CD4-positive, alpha-beta T cell treated with Interferon gamma for 1 hour (primary cell): ENCODE measurements around the gene DLGAP1.
"Not testable (repeated sequence)": the region's sequence is repeated elsewhere in the genome, so short reads cannot be mapped to it uniquely, and the experiment has no call there.

Experiments used
- DNase-seq: peaks from one replicate; pipeline ENCODE4 v3.0.0-alpha.2; 2020

DLGAP1 gene

DNA sequence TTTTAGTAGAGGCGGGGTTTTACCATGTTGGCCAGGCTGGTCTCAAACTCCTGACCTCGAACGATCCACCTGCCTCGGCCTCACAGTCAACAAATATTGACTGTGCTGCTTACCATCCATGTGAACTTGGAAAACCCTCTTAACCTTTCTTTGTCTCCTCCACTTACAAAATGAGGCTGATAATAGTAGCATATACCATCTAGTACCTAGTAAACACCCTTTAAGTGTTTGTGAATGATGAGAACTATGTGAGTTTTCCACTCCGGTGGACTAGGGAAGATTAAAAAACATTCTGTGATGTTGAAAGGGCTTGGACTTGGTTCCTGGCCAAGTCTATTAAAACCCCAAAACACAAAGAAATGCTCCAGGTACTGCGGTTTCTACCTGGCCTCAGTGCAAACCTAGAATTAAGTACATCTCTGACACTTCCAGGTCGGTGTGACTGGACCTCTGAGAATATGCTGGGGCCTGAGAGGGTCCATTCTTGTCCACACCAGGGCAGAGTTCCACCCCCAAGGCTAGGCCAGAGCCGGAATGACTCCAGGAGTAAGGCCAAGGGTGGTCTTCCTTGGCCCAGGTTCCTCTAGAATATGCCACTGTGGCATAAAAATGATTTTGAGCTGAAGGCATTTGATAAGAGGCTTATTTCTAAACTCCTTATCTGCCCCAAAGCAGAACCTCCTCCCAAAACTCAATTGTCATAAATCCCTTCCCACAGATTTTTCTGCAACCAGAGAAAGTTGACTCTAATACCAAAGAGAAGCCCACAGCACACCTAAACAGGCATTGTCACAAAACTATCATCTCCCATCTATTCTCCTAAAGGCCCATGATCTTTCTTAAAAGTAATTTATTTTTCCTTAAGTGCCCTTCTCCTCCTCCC is 787.6 kb downstream of the DLGAP1 start:
- no peak for DNase-seq

- no peak for DNase-seq
These were observed 788.4 kb downstream of the DLGAP1 start for GRCh38 chr18:3666526-3667254.

GRCh38 chr18:3665780-3666525 is 789.2 kb downstream of the DLGAP1 start:
- peak; percentile 68 for DNase-seq

DNA sequence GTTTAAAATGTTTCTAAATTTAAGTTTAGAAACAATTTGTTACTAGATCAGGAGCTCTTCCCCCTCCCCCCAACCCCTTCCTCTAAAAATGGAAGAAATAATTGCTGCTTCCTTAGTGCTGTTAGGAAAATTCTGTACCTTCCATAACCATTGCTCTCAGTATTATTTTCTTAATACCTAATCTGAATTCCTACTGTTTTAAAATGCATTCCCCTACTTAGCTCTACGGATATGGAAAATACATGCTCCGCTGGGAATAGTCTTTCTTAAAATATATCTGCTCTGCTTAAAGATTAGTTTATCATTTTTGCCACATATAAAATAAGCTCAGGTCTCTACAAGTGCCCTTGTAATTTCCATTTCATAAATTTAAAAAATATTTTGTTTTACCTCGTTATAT is 789.9 kb downstream of the DLGAP1 start:
- no peak for DNase-seq

- peak; percentile 7 for DNase-seq
These were observed 790.4 kb downstream of the DLGAP1 start for GRCh38 chr18:3664563-3665178.

DNA sequence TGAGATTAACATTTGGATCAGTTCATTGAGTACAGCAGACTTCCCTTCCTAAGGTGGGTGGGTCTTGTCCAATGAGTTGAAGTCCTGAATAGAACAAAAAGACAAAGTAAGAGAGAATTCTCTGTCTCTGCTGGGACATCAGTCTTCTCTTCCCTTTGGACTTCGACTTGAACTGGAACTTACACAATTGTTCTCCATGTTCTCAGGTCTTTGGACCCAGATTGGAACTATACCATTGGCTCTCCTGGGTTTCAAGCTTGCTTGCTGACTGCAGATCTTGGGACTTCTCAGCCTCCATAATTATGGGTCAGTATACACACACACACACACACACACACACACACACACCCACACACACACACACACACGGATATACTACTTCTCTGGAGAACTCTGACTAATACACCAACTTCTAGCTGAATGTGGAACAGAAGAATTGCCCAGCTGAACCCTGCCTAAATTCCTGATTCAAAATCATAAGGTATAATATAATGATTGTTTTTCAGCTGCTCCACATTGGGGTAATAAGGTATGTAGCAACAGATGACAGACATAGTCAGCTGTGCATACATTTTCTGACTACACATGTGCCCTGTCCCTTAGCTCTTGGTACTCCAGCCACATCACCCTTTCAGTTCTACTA is 791.1 kb downstream of the DLGAP1 start:
- DNase-seq = no peak

GRCh38 chr18:3661989-3662388 is 793.1 kb downstream of the DLGAP1 start:
- no peak for DNase-seq

DNA sequence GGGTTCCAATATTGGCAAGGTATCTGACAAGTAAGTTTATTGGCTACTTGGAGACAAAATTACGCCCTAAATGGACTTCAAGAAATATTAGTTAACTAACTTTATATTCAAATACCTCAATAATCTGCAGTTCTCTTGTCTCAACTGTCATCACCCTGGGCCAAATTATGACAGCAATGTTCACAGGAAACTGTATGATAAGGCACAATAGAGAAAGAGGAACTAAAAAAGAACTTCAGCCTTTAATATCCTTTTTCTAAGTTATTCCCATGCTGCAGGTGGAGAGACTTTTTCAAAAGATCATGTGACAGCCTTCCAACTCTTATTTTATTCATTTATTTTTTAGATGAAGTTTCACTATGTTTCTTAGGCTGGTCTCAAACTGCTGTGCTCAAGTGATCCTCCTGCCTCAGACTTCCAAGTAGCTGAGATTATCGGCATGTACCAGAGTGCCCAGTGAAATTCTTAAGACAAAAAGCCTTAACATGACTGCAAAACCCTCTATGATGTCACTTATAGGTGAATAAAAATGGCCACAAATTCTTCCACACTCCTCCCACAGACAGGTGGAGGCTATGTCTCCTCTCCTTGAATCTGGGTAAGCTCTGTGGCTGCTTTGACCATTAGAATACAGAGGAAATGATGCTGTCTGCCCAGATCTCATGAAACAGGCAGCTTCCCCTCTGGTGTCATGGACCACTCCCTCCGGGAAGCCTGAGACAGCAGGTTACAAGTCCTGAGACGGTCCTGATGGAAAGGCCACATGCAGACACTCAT is 794.2 kb downstream of the DLGAP1 start:
- DNase-seq = peak; percentile 27

DNA sequence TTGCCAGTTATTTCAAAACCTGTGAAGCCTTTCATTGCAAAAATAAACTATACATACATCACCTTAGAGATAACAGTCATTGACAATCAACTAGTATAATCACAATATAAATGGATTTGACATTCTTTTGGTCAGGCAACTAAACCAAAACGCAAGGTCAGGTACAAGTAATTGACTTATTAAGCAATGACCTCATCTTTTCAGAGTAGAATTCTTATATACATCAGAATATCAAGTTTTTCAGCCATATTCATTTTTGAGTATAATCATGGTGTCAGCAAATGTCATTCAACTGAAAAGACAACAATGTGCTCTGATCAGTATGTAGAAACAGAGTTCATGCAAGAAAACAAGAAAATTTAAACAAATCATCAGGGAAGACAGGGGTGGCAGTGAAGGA is 796.6 kb downstream of the DLGAP1 start:
- DNase-seq = no peak

DNA sequence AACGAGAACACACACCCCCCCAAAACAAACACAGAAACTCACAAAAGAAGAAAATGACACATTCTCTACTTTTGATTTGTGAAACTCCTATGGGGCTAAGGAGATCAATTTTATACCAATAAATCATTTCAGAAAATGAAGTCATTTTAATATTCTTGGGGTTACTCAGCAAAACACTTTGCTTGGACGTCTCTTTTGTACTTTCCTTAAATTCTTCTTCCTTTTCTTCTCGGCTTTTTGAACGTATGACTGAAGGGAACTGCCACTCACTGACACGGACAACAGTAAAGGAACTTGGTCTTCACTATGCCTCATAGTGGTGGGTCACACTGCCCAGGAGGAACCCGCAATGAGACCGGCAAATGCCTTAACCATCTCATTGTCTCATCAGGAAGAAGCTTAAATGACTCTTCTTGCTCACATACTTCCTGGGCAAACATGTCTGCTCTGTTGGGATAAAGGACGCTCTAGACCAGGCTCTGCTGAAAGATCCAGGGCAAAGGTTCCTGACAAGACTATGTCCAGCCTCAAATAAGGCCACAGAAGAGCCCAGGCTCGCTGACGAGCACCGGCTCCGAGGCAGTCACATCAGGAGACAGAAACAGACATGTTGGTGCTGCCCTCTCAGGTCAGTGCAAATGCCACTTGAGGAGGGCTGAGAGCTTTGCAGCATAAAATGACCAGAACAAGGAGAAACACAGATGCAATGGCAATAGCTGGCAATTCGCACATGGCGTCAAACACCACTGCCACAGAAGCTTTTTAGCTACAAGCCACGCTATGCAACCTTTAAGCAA is 799.7 kb downstream of the DLGAP1 start:
- DNase-seq = no peak

GRCh38 chr18:3654442-3655253 is 800.5 kb downstream of the DLGAP1 start:
- DNase-seq = no peak

- DNase-seq = no peak
These were observed 801.2 kb downstream of the DLGAP1 start for GRCh38 chr18:3653851-3654441.

DNA sequence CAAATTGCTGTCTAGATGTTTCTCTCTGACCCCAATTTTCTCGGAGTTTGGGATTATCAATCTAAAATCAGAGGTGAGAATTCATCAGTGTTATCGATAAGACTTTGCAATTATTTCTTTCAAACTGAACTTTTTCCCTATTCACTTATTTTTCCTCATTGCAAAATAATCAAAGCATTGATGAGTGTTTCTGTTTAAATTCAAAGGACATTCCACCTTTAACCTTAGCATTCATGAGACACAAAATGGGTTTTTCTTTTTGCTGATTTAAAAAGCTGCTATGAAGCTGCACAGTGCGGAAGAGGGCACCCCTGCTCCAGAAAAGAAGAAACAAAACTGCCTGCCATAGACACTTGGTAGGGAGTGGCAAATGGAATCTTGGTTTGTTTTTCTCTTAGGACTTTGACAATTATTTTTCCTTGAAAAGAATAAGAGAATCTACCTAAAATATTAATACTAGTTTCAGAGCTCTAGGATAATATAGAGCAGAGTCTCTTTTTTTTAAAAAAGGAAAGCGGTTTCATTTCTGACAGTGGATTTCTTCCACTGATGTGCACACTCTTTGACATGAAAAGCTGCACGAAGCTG is 801.8 kb downstream of the DLGAP1 start:
- DNase-seq = no peak

- peak; percentile 23 for DNase-seq
These were observed 802.5 kb downstream of the DLGAP1 start for GRCh38 chr18:3652380-3653262.

DNA sequence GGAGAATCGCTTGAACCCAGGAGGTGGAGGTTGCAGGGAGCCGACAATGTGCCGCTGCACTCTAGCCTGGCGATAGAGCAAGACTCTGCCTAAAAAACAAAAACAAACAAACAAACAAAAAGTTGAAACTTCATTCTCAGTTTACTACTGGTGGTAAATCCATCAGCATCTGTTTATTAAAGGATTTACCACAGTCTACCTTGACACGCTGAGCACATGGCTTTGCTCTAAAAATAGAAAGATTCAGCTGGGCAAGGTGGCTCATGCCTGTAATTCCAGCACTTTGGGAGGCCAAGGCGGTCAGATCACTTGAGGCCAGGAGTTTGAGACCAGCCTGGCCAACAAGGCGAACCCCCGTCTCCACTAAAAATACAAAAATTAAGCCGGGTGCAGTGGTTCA is 803.8 kb downstream of the DLGAP1 start:
- DNase-seq = no peak

GRCh38 chr18:3650521-3651042 is 804.5 kb downstream of the DLGAP1 start:
- DNase-seq = not testable (repeated sequence)

DNA sequence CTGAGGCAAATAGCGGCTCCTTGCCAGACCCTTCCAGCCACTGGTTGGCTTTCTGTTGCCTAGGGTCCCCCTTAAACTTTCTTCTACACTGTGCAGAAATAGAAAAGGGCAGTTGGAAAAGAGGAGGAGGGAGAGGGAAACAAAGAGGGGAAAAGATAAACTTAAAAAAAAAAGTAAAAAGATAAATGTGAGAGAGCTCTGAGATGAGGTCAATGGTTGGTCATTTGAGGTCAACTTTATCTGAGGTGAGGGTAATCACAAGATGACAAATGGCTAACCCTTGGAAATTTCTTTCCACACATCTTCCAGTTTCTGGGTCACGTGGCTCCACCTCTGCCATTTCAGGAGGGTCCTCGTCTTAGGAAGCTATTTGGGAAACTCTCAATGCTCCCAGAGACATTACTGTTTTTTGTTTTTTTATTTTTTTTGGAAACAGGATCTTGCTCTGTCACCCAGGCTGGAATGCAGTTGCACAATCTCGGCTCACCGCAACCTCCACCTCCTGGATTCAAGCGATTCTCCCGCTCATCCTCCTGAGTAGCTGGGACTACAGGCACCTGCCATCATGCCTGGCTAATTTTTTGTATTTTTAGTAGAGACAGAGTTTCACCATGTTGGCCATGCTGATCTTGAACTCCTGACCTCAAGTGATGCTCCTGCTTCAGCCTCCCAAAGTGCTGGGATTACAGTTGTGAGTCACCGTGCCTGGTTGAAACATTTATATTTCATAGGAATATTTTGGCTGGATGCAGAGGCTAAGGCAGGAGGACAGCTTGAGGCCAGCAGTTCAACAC is 805.3 kb downstream of the DLGAP1 start:
- no peak for DNase-seq
